Large intestine (tissue), 12 donors: ENCODE results near the gene VWF. TPM values are rescaled to one million over a fixed set of nuclear protein-coding genes. Genes with fewer than 3 reads are reported as not detected.

Experiments used
- DNase-seq, 2 donors: peaks; one replicate each; pipeline versions ENCODE4 v3.0.0 to v3.0.0-alpha.2; 2013
- H3K27ac ChIP-seq: one replicate; pipeline ENCODE4 v1.5.1; 2013; ENCODE audit warnings: low read length
- H3K27me3 ChIP-seq: 2 replicates; pipeline ENCODE4 v1.6.1; 2013; ENCODE audit warnings: low read length; ENCODE audit not compliant: control insufficient read depth, insufficient read depth
- H3K36me3 ChIP-seq: 2 replicates; pipeline ENCODE4 v1.6.1; 2013; ENCODE audit warnings: low read length; ENCODE audit not compliant: control insufficient read depth, insufficient read depth
- H3K4me1 ChIP-seq: one replicate; pipeline ENCODE4 v1.6.1; 2013; ENCODE audit warnings: low read length; ENCODE audit not compliant: control insufficient read depth, insufficient read depth
- H3K4me3 ChIP-seq: one replicate; pipeline ENCODE4 v1.5.1; 2013; ENCODE audit warnings: low read length
- H3K9me3 ChIP-seq: one replicate; pipeline ENCODE4 v1.6.1; 2013; ENCODE audit warnings: mild to moderate bottlenecking, low read depth, low read length, moderate library complexity; ENCODE audit not compliant: control insufficient read depth
- WGBS: methylation state at CpG from one replicate; pipeline ENCODE4 v1.1.5; 2013; ENCODE audit warnings: low lambda C conversion rate; ENCODE audit not compliant: insufficient coverage; 5-methylcytosine and 5-hydroxymethylcytosine counted together
- long read RNA-seq, 11 donors: transcript quantifications; one replicate each; lab custom pipeline, GENCODE V29; 2026
- polyA plus RNA-seq: library from polyadenylated mRNA; unstranded; fragments of 120-200 nt; gene quantifications from one replicate; pipeline ENCODE4 v1.2.1, GENCODE V29; 2013

Gene VWF
- polyA plus RNA-seq = 13.8 TPM
- long read RNA-seq, donor 1 = 0 reads
- long read RNA-seq, donor 2 = 0 reads
- long read RNA-seq, donor 3 = 0 reads
- long read RNA-seq, donor 4 = 0 reads
- long read RNA-seq, donor 5 = 0 reads
- long read RNA-seq, donor 6 = 0 reads
- long read RNA-seq, donor 7 = 0 reads
- long read RNA-seq, donor 8 = 0 reads
- long read RNA-seq, donor 9 = 0 reads
- long read RNA-seq, donor 10 = 0 reads
- long read RNA-seq, donor 11, full-length matches to known transcripts = 1 of 1 reads
- long read RNA-seq, donor 11, partial matches to known transcripts = 0 of 1 reads
- long read RNA-seq, donor 11, other reads (novel, unspliced or antisense) = 0 of 1 reads

- no peaks in the 10 kb centered on the region for H3K36me3 ChIP-seq
- H3K27ac ChIP-seq = no peak within 1 kb of the TSS
- H3K4me1 ChIP-seq = no peaks in the 10 kb centered on the region
- H3K27me3 ChIP-seq = no peaks in the 10 kb centered on the region
- no peak for DNase-seq
- H3K4me3 ChIP-seq = peak within 1 kb of the TSS; percentile 1
- H3K9me3 ChIP-seq = no peaks in the 10 kb centered on the region
- no CpG with 5 or more reads among the region's 5 CpGs for WGBS
These were observed at the start of gene VWF for GRCh38 chr12:6124411-6125309. Gene VWF, minus strand, starts transcription at chr12:6124670. Its CDS starts 1,474 bp downstream, at chr12:6123196.

- H3K4me1 ChIP-seq = peaks cover 4% of the 10 kb centered on the region
- no peak overlapping the region for H3K27ac ChIP-seq
- H3K9me3 ChIP-seq = peaks cover 4% of the 10 kb centered on the region
- H3K36me3 ChIP-seq = no peaks in the 10 kb centered on the region
- no CpG with 5 or more reads among the region's 4 CpGs for WGBS
- DNase-seq = no peak
- H3K27me3 ChIP-seq = no peaks in the 10 kb centered on the region
- H3K4me3 ChIP-seq = no peak overlapping the region
These were observed 48.4 kb upstream of the VWF start for GRCh38 chr12:6172862-6173261.

- no CpG with 5 or more reads among the region's 15 CpGs for WGBS
- peaks cover 4% of the 10 kb centered on the region for H3K9me3 ChIP-seq
- H3K27me3 ChIP-seq = no peaks in the 10 kb centered on the region
- peaks cover 12% of the 10 kb centered on the region for H3K4me1 ChIP-seq
- H3K36me3 ChIP-seq = no peaks in the 10 kb centered on the region
- H3K4me3 ChIP-seq = no peak overlapping the region
- H3K27ac ChIP-seq = no peak overlapping the region
- no peak for DNase-seq
These were observed 47.6 kb upstream of the VWF start for GRCh38 chr12:6172086-6172485.

- no peaks in the 10 kb centered on the region for H3K36me3 ChIP-seq
- H3K27ac ChIP-seq = no peak overlapping the region
- no CpG with 5 or more reads among the region's 21 CpGs for WGBS
- H3K9me3 ChIP-seq = peaks cover 4% of the 10 kb centered on the region
- H3K4me1 ChIP-seq = peaks cover 16% of the 10 kb centered on the region
- H3K27me3 ChIP-seq = no peaks in the 10 kb centered on the region
- DNase-seq = no peak
- H3K4me3 ChIP-seq = no peak overlapping the region
These were observed 47.0 kb upstream of the VWF start for GRCh38 chr12:6171409-6172015.

- peak overlapping the region; percentile 94 for H3K27ac ChIP-seq
- peaks cover 16% of the 10 kb centered on the region for H3K4me1 ChIP-seq
- no peak overlapping the region for H3K4me3 ChIP-seq
- peak; percentile 87 to 89 for DNase-seq
- no CpG with 5 or more reads among the region's 17 CpGs for WGBS
- no peaks in the 10 kb centered on the region for H3K27me3 ChIP-seq
- no peaks in the 10 kb centered on the region for H3K36me3 ChIP-seq
- H3K9me3 ChIP-seq = peaks cover 4% of the 10 kb centered on the region
These were observed 43.1 kb upstream of the VWF start for GRCh38 chr12:6167327-6168280.

- DNase-seq = no peak
- H3K36me3 ChIP-seq = no peaks in the 10 kb centered on the region
- H3K27ac ChIP-seq = peak overlapping the region; percentile 94
- H3K4me1 ChIP-seq = peaks cover 16% of the 10 kb centered on the region
- peaks cover 4% of the 10 kb centered on the region for H3K9me3 ChIP-seq
- no peaks in the 10 kb centered on the region for H3K27me3 ChIP-seq
- H3K4me3 ChIP-seq = no peak overlapping the region
- no CpG with 5 or more reads among the region's 6 CpGs for WGBS
These were observed 42.3 kb upstream of the VWF start for GRCh38 chr12:6166808-6167207.

GRCh38 chr12:6165395-6165794 lies 40.9 kb upstream of the VWF start:
- Histone ChIP-seq H3K27ac (no peak overlapping the region), H3K27me3 (no peaks in the 10 kb centered on the region), H3K4me3 (no peak overlapping the region), H3K9me3 (no peaks in the 10 kb centered on the region), H3K4me1 (peaks cover 16% of the 10 kb centered on the region), H3K36me3 (no peaks in the 10 kb centered on the region)
- WGBS = no CpG with 5 or more reads among the region's 2 CpGs
- no peak for DNase-seq

GRCh38 chr12:6163416-6164060 lies 39.1 kb upstream of the VWF start:
- Histone ChIP-seq H3K27me3 (no peaks in the 10 kb centered on the region), H3K9me3 (peaks cover 3% of the 10 kb centered on the region), H3K4me3 (no peak overlapping the region), H3K36me3 (no peaks in the 10 kb centered on the region), H3K27ac (no peak overlapping the region), H3K4me1 (peaks cover 18% of the 10 kb centered on the region)
- WGBS = no CpG with 5 or more reads among the region's 8 CpGs
- DNase-seq = no peak

GRCh38 chr12:6161124-6161882 lies 36.8 kb upstream of the VWF start:
- WGBS = no CpG with 5 or more reads among the region's 16 CpGs
- H3K9me3 ChIP-seq = peaks cover 3% of the 10 kb centered on the region
- peaks cover 11% of the 10 kb centered on the region for H3K4me1 ChIP-seq
- H3K27ac ChIP-seq = no peak overlapping the region
- no peaks in the 10 kb centered on the region for H3K27me3 ChIP-seq
- H3K4me3 ChIP-seq = no peak overlapping the region
- DNase-seq = no peak
- H3K36me3 ChIP-seq = no peaks in the 10 kb centered on the region
